Brain microvascular endothelial cell (primary cell): Measurements from ENCODE around the gene HTATIP2.
A peak's percentile ranks its signal among the peaks of the same experiment; 100 is the strongest.
"Not testable (repeated sequence)": the region's sequence is repeated elsewhere in the genome, so short reads cannot be mapped to it uniquely, and the experiment has no call there.

Experiments
- DNase-seq: peaks from one replicate; pipeline ENCODE4 v3.0.0-alpha.2; 2020
- H3K27ac ChIP-seq: fragments of 250-450 bp; sonication (Bioruptor Pico); 2 replicates; pipeline ENCODE4 v1.5.1; 2020; ENCODE audit warnings: mild to moderate bottlenecking, moderate library complexity
- H3K27me3 ChIP-seq: fragments of 250-450 bp; sonication (Bioruptor Pico); replicated peaks from 2 replicates; pipeline ENCODE4 v1.5.1; 2020; ENCODE audit warnings: mild to moderate bottlenecking
- H3K36me3 ChIP-seq: fragments of 250-450 bp; sonication (Bioruptor Pico); replicated peaks from 2 replicates; pipeline ENCODE4 v1.5.1; 2020; ENCODE audit warnings: mild to moderate bottlenecking
- H3K4me3 ChIP-seq: 2 replicates; pipeline ENCODE4 v1.5.1; 2011; ENCODE audit warnings: low read depth, mild to moderate bottlenecking, control low read depth, low read length, moderate library complexity
- in situ Hi-C: cut with HindIII; loops from 2 replicates; pipeline ENCODE4 v1.10.0; 2017; ENCODE audit warnings: low sequenced_read_pairs, low pct_ligation_motif_present
- TF ChIP-seq, protein P1 (sequence below): IDR thresholded peaks from 2 replicates; pipeline ENCODE4 v1.5.1; 2011; ENCODE audit warnings: low read depth, mild to moderate bottlenecking, moderate library complexity, low read length, control low read depth, inconsistent platforms; ENCODE audit errors: missing control alignments

The HTATIP2 gene

DNA sequence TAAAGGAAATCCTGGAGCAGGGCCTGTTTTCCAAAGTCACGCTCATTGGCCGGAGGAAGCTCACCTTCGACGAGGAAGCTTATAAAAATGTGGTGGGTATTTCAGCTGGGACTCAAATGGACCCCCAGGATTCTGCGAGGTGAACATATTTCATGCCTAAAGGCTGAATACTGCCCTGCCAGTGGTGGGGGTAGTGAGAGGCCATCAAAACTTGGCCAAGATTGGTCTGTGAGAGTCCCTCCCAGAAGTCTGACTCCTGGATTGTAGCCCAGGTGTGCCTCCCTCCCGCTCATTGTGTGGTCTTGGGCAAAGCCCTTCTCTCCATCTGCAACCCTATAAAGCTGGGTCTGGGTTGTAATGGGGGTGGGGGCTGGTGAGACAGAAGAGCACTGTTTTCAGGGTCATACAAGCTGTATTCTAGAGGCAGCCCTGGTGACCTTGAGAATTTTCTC, 853 bp downstream of the HTATIP2 start:
- TF ChIP-seq, protein P1, sequence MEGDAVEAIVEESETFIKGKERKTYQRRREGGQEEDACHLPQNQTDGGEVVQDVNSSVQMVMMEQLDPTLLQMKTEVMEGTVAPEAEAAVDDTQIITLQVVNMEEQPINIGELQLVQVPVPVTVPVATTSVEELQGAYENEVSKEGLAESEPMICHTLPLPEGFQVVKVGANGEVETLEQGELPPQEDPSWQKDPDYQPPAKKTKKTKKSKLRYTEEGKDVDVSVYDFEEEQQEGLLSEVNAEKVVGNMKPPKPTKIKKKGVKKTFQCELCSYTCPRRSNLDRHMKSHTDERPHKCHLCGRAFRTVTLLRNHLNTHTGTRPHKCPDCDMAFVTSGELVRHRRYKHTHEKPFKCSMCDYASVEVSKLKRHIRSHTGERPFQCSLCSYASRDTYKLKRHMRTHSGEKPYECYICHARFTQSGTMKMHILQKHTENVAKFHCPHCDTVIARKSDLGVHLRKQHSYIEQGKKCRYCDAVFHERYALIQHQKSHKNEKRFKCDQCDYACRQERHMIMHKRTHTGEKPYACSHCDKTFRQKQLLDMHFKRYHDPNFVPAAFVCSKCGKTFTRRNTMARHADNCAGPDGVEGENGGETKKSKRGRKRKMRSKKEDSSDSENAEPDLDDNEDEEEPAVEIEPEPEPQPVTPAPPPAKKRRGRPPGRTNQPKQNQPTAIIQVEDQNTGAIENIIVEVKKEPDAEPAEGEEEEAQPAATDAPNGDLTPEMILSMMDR, result no peak
- Histone ChIP-seq H3K27ac (peak overlapping the region; percentile 73), H3K4me3 (peak overlapping the region; percentile 64), H3K27me3 (no peaks in the 10 kb centered on the region), H3K36me3 (no peaks in the 10 kb centered on the region)
- in situ Hi-C loops, result loop anchor here (25.0 kb wide), 2 partner anchors 427 to 627 kb away; no protein-coding TSS in a partner anchor
- DNase-seq, result no peak

DNA sequence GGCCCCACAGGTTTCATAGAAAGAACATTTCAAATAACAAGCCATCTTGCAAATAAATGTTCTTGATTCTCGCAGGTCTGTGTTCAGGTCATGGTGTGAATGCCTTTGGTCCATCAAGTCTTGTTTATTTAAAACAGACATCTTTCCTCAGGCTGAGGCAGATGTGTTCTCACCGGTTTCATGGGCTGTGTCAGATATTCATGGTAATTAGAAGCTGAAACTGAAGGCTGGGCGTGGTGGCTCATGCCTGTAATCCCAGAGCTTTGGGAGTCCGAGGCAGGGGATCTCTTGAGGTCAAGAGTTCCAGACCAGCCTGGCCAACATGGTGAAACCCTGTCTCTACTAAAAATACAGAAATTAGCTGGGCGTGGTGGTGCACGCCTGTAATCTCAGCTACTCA, 2.0 kb downstream of the HTATIP2 start:
- in situ Hi-C loops, result loop anchor here (25.0 kb wide), 2 partner anchors 428 to 628 kb away; no protein-coding TSS in a partner anchor
- not testable (repeated sequence) for H3K4me3 ChIP-seq, DNase-seq, H3K27me3 ChIP-seq, H3K36me3 ChIP-seq, H3K27ac ChIP-seq

DNA sequence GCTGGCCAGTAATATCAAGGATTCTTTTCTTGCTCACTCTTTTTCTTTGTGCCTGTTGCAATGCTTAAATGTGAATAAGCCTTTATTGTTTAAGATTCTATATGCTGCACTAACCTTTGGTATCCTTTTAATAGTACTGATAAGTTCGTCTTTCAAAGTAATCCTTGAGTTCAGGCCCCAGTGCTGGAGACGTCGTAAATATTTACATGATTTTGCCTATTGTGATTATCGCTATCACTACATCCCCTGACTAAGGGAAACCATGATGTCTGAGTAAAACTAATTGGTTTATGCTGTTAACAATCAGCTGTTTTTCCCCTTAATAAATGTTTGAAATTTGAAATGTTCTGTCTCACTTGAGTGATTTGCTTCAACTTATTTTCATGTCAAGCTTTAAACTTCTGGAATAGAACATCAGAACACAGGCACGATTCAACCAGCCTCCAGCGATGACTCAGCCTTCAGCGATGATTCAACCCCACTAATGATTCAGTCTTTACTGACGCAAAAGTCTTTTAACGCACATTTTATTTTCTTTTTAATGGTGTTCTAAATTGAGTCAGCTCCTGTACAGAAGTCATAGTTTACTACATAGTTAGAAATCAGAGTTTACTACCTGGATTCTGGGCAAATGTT, 3.9 kb downstream of the HTATIP2 start:
- Histone ChIP-seq H3K36me3 (no peaks in the 10 kb centered on the region), H3K27ac (peak overlapping the region; percentile 78), H3K27me3 (no peaks in the 10 kb centered on the region), H3K4me3 (no peak overlapping the region)
- in situ Hi-C loops, result loop anchor here (25.0 kb wide), 2 partner anchors 430 to 630 kb away; no protein-coding TSS in a partner anchor
- peak; percentile 93 for DNase-seq
- TF ChIP-seq, protein P1, result no peak

DNA sequence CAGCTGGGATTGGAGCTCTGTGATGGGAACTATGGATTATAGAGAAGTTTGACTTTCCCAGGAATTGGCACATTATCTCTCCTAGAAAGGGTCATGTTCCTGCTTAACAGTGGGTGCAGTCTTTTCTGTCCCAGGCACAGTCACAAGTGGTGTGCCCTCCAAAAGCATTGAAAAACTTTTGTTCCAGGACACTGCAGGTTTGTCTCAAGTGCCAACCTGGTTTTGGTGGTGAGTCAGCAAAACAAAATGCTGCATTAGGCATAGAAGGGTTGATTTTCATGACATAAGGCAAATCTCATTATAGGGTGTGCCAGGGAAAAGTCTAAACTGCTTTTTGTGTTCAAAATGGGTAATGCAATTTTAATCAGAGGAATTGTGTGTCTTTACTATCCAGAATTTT, 4.9 kb downstream of the HTATIP2 start:
- Histone ChIP-seq H3K27ac (no peak overlapping the region), H3K27me3 (no peaks in the 10 kb centered on the region), H3K36me3 (no peaks in the 10 kb centered on the region), H3K4me3 (no peak overlapping the region)
- DNase-seq, result no peak
- TF ChIP-seq, protein P1, result no peak
- in situ Hi-C loops, result loop anchor here (25.0 kb wide), 2 partner anchors 431 to 631 kb away; no protein-coding TSS in a partner anchor

DNA sequence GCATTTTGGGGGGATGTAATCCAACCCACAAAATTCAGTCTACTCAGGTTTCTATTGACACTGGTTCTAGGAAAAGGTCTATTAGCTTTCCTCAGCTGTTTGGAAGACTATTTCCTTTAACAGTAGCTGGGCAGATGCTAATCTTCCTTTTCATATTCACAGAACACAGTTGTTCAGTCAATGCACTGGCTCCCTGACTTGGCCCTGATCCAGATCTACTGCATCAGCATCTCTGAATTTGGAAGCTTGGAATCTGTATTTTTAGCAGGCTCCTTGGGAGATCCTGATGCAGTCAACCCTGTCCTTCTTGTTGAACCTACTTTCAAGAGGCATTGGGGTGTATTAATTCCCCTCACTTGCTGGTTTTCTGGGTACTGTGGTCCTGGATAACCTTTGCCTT, 6.3 kb downstream of the HTATIP2 start:
- H3K27me3 ChIP-seq, result no peaks in the 10 kb centered on the region
- H3K27ac ChIP-seq, result no peak overlapping the region
- no peak overlapping the region for H3K4me3 ChIP-seq
- TF ChIP-seq, protein P1, result no peak
- in situ Hi-C loops, result loop anchor here (25.0 kb wide), 2 partner anchors 433 to 633 kb away; no protein-coding TSS in a partner anchor
- no peaks in the 10 kb centered on the region for H3K36me3 ChIP-seq
- DNase-seq, result no peak

DNA sequence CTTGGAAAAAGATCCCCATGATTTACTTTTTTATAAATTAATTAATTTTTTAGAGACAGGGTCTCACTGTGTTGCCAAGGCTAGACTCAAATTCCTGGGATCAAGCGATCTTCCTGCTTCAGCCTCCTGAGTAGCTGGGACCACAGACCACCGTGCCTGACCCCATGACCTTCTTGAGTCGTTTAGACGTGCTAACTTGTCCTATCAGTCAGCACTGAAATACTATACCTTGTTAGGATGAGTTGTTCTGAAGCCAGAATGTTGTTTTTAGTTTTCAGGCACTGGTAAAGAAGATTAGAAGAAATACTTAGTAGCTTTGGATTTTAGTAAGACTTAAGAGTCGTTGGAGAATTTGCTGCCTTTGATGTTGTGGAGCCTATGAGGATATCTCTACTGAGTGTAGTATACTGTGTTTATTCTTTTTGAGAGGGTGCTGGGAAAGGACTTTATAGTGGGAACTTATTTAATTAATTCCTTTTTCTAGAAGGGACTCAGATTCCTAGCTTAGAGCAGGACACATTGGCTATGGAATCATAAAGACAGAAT, 8.6 kb downstream of the HTATIP2 start:
- Histone ChIP-seq H3K27ac (no peak overlapping the region), H3K36me3 (no peaks in the 10 kb centered on the region), H3K4me3 (no peak overlapping the region), H3K27me3 (no peaks in the 10 kb centered on the region)
- no peak for DNase-seq
- in situ Hi-C loops, result loop anchor here (25.0 kb wide), 2 partner anchors 435 to 635 kb away; no protein-coding TSS in a partner anchor
- TF ChIP-seq, protein P1, result no peak
